ENCODE data around the gene HSPBAP1.
"Not testable (repeated sequence)": the region's sequence is repeated elsewhere in the genome, so short reads cannot be mapped to it uniquely, and the experiment has no call there.

HSPBAP1 gene

DNA sequence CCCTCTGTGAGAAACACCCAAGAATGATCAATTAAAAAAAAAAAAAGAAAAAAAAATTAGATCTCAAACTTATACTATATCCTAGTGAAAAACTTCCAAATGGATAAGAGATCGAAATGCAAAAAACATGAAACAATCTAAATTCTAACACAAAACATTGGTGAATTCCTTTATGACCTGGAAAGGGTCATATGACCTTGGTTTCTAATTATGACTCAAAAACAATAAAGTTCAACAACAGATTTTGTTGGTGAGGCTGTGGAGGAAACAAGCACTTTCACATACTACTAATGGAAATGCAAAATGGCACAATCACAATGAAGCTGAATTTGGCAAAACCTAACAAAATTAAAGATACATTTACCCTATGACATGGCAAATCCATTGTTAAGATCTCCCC lies 45.3 kb downstream of the HSPBAP1 start:
- Histone ChIP-seq H3K36me3 (ENCODE audit: control insufficient read depth, low read length) (no peaks in the 10 kb centered on the region; the same call in 1 of the 2 replicates), H3K4me3 (ENCODE audit: low read length) (no peak overlapping the region), H3K4me2 (ENCODE audit: low read length) (no peak overlapping the region), H3K9me3 (ENCODE audit: control insufficient read depth, insufficient read depth, low read length) (no peaks in the 10 kb centered on the region), H3F3A (ENCODE audit: control insufficient read depth, insufficient read depth) (0 out of 2 replicates have a peak, but pooled peaks cover 3% of the 10 kb centered on the region), H3K27ac (ENCODE audit: low read depth, low read length) (no peak overlapping the region), H3K27me3 (ENCODE audit: control insufficient read depth, low read length) (no peaks in the 10 kb centered on the region), H4K20me1 (ENCODE audit: control insufficient read depth, insufficient read depth, low read depth, low read length) (no peaks in the 10 kb centered on the region), H3K79me2 (ENCODE audit: control insufficient read depth, low read length) (no peaks in the 10 kb centered on the region), H3K4me1 (ENCODE audit: control insufficient read depth, low read length) (no peaks in the 10 kb centered on the region), H3K9me2 (replicated peaks; ENCODE audit: control insufficient read depth, low read length) (no peaks in the 10 kb centered on the region)
- TF ChIP-seq EZH2phosphoT487 (IDR thresholded peaks at IDR 0.05; ENCODE audit: borderline replicate concordance, low read length), result no peak
- TF ChIP-seq, protein P1, sequence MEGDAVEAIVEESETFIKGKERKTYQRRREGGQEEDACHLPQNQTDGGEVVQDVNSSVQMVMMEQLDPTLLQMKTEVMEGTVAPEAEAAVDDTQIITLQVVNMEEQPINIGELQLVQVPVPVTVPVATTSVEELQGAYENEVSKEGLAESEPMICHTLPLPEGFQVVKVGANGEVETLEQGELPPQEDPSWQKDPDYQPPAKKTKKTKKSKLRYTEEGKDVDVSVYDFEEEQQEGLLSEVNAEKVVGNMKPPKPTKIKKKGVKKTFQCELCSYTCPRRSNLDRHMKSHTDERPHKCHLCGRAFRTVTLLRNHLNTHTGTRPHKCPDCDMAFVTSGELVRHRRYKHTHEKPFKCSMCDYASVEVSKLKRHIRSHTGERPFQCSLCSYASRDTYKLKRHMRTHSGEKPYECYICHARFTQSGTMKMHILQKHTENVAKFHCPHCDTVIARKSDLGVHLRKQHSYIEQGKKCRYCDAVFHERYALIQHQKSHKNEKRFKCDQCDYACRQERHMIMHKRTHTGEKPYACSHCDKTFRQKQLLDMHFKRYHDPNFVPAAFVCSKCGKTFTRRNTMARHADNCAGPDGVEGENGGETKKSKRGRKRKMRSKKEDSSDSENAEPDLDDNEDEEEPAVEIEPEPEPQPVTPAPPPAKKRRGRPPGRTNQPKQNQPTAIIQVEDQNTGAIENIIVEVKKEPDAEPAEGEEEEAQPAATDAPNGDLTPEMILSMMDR (IDR thresholded peaks at IDR 0.05; ENCODE audit: low read depth, low read length, poor library complexity, severe bottlenecking), result no peak

- not testable (repeated sequence) for H3K4me2 ChIP-seq (ENCODE audit: low read length); H3K79me2 ChIP-seq (ENCODE audit: control insufficient read depth, low read length); H3K9me3 ChIP-seq (ENCODE audit: control insufficient read depth, insufficient read depth, low read length); H3K36me3 ChIP-seq (ENCODE audit: control insufficient read depth, low read length); H3K4me3 ChIP-seq (ENCODE audit: low read length); H3F3A ChIP-seq (ENCODE audit: control insufficient read depth, insufficient read depth); H3K27ac ChIP-seq (ENCODE audit: low read depth, low read length); H3K9me2 ChIP-seq (replicated peaks; ENCODE audit: control insufficient read depth, low read length); H4K20me1 ChIP-seq (ENCODE audit: control insufficient read depth, insufficient read depth, low read depth, low read length); H3K4me1 ChIP-seq (ENCODE audit: control insufficient read depth, low read length); H3K27me3 ChIP-seq (ENCODE audit: control insufficient read depth, low read length)
These were observed 46.3 kb downstream of the HSPBAP1 start for GRCh38 chr3:122747295-122747694.

DNA sequence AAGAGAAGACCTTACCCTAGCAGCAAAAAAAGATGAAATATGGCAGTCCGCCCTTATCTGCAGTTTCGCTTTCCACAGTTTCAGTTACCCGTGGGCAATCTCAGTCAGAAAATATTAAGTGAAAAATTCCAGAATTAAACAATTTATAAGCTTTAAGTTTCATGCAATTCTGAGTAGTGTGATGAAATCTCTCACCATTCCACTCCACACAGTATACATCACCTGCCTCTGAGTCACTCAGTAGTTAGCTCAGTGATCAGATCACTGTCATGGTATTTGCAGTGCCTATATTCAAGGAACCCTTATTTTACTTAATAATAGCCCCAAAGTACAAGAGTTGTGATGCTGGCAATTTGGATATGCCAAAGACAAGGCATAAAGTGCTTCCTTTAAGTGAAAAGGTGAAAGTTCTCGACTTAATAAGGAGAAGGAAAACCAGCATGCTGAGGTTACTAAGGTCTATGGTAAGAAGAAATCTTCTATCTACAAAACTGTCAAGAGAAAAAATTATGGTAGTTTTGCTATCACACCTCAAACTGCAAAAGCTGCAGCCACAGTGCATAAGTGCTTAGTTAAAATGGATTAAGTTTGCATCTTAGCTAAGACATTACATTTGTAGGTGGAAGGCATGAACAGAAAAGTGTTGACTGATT lies 48.1 kb downstream of the HSPBAP1 start:
- TF ChIP-seq, protein P1 (IDR thresholded peaks at IDR 0.05; ENCODE audit: low read depth, low read length, poor library complexity, severe bottlenecking), result no peak
- no peak for TF ChIP-seq EZH2phosphoT487 (IDR thresholded peaks at IDR 0.05; ENCODE audit: borderline replicate concordance, low read length)
- Histone ChIP-seq H3K36me3 (ENCODE audit: control insufficient read depth, low read length) (peaks cover 10% of the 10 kb centered on the region), H3K4me3 (ENCODE audit: low read length) (no peak overlapping the region), H3K9me3 (ENCODE audit: control insufficient read depth, insufficient read depth, low read length) (no peaks in the 10 kb centered on the region), H4K20me1 (ENCODE audit: control insufficient read depth, insufficient read depth, low read depth, low read length) (no peaks in the 10 kb centered on the region), H3K4me2 (ENCODE audit: low read length) (no peak overlapping the region), H3K9me2 (replicated peaks; ENCODE audit: control insufficient read depth, low read length) (no peaks in the 10 kb centered on the region), H3K27ac (ENCODE audit: low read depth, low read length) (no peak overlapping the region), H3K27me3 (ENCODE audit: control insufficient read depth, low read length) (no peaks in the 10 kb centered on the region), H3K79me2 (ENCODE audit: control insufficient read depth, low read length) (no peaks in the 10 kb centered on the region), H3F3A (ENCODE audit: control insufficient read depth, insufficient read depth) (0 out of 2 replicates have a peak, but pooled peaks cover 3% of the 10 kb centered on the region), H3K4me1 (ENCODE audit: control insufficient read depth, low read length) (no peaks in the 10 kb centered on the region)

DNA sequence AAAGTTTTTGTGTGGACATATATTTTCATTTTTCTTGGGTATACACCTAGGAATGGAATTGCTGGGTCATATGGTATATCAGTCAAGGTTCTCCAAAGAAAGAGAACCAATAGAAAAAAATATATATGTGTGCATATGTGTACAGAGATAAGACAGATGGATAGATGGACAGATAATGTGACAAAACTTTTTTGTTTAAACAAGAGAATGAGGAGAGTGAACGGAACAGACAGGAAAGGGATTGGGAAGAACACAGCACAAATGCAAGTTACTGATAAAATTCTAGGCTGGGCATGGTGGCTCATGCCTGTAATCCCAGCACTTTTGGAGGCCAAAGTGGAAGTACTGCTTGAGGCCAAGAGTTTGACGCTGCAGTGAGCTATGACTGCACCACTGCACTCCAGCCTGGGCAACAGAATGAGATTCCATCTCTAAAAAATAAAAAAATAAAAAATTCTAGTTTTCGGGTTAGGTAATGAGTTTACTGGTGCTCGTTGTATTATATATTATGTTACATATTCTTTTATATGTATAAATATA lies 50.0 kb downstream of the HSPBAP1 start:
- TF ChIP-seq, protein P1 (IDR thresholded peaks at IDR 0.05; ENCODE audit: low read depth, low read length, poor library complexity, severe bottlenecking), result no peak
- TF ChIP-seq EZH2phosphoT487 (IDR thresholded peaks at IDR 0.05; ENCODE audit: borderline replicate concordance, low read length), result no peak
- Histone ChIP-seq H3F3A (ENCODE audit: control insufficient read depth, insufficient read depth) (0 out of 2 replicates have a peak, but pooled peaks cover 3% of the 10 kb centered on the region), H3K27me3 (ENCODE audit: control insufficient read depth, low read length) (no peaks in the 10 kb centered on the region), H3K4me1 (ENCODE audit: control insufficient read depth, low read length) (no peaks in the 10 kb centered on the region), H4K20me1 (ENCODE audit: control insufficient read depth, insufficient read depth, low read depth, low read length) (no peaks in the 10 kb centered on the region), H3K79me2 (ENCODE audit: control insufficient read depth, low read length) (no peaks in the 10 kb centered on the region), H3K27ac (ENCODE audit: low read depth, low read length) (no peak overlapping the region), H3K4me3 (ENCODE audit: low read length) (no peak overlapping the region), H3K9me3 (ENCODE audit: control insufficient read depth, insufficient read depth, low read length) (no peaks in the 10 kb centered on the region), H3K36me3 (ENCODE audit: control insufficient read depth, low read length) (peaks cover 18% of the 10 kb centered on the region), H3K4me2 (ENCODE audit: low read length) (no peak overlapping the region), H3K9me2 (replicated peaks; ENCODE audit: control insufficient read depth, low read length) (no peaks in the 10 kb centered on the region)
